GM12878 (cell line): ENCODE measurements around the gene SLC2A5. TPM values are rescaled to one million over a fixed set of nuclear protein-coding genes. Genes with fewer than 3 reads are reported as not detected.

Experiments used
- ATAC-seq: fragments of 200-7000 bp; cut with Tn5 transposase; 3 replicates; pipeline ENCODE4 v1.9.1; 2020; ENCODE audit warnings: mild to moderate bottlenecking, moderate library complexity
- BruUV-seq: library from RNA; stranded (reverse); fragments of 400-500 nt; replicated peaks from 2 replicates; lab custom pipeline; 2021; lab: Mats Ljungman, UMichigan
- CTCF ChIA-PET: fragments of 300-600 bp; sonication (Branson Sonifier 250); formaldehyde crosslinking; extraction: SDS; loops from one replicate; lab custom pipeline; 2021; ENCODE audit warnings: inconsistent platforms; lab: Yijun Ruan, JAX
- POLR2A ChIA-PET: fragments of 350-600 bp; formaldehyde crosslinking; extraction: SDS; loops from one replicate; lab custom pipeline; 2021; ENCODE audit warnings: inconsistent platforms; lab: Charles Lee
- RAD21 ChIA-PET: fragments of 300-600 bp; sonication (Branson Sonifier 250); formaldehyde crosslinking; loops from one replicate; lab custom pipeline; 2023; ENCODE audit warnings: antibody characterized with exemption; ENCODE audit not compliant: unreplicated experiment; lab: Charles Lee
- SMC1A ChIA-PET: fragments of 300-600 bp; sonication (Branson Sonifier 250); formaldehyde crosslinking; loops from one replicate; lab custom pipeline; 2023; ENCODE audit not compliant: unreplicated experiment, uncharacterized antibody; lab: Charles Lee
- DNase-seq: peaks from one replicate; pipeline ENCODE4 v3.0.0-alpha.2; 2011; ENCODE audit warnings: low read depth, low spot score
- FAIRE-seq: peaks from 3 replicates; lab custom pipeline; 2011; peaks lifted over from hg19 to GRCh38; lab: Jason Lieb, UNC
- H2AFZ ChIP-seq: 2 replicates; pipeline ENCODE4 v1.6.0; 2011; ENCODE audit warnings: low read depth, low read length, control low read depth; ENCODE audit not compliant: control insufficient read depth
- H3K27ac ChIP-seq: 2 replicates; pipeline ENCODE4 v1.5.1; 2011; ENCODE audit warnings: control low read depth; ENCODE audit not compliant: control insufficient read depth, insufficient read depth
- H3K27me3 ChIP-seq, 2 experiments: replicated peaks in 1 of 2; 2 replicates each; pipeline versions ENCODE4 v1.6.0 to v1.6.1; 2011; ENCODE audit warnings: low read length in 1 of 2; ENCODE audit not compliant: control insufficient read depth in 2 of 2, insufficient read depth in 2 of 2
- H3K36me3 ChIP-seq, 2 experiments: 2 replicates each; pipeline ENCODE4 v1.5.1; 2011; ENCODE audit warnings: low read length in 1 of 2; ENCODE audit not compliant: control insufficient read depth in 2 of 2, insufficient read depth in 2 of 2
- H3K4me1 ChIP-seq: 2 replicates; pipeline ENCODE4 v1.6.1; 2011; ENCODE audit warnings: mild to moderate bottlenecking, low read length, moderate library complexity, mixed read lengths; ENCODE audit not compliant: control insufficient read depth, insufficient read depth
- H3K4me2 ChIP-seq: 2 replicates; pipeline ENCODE4 v1.6.0; 2011; ENCODE audit warnings: control low read depth; ENCODE audit not compliant: control insufficient read depth, insufficient read depth
- H3K4me3 ChIP-seq: fragments of 200-600 bp; sonication (generic); 2 replicates; pipeline ENCODE4 v1.5.1; 2016
- H3K79me2 ChIP-seq: 2 replicates; pipeline ENCODE4 v1.6.0; 2011; ENCODE audit warnings: low read length; ENCODE audit not compliant: control insufficient read depth, insufficient read depth
- H3K9ac ChIP-seq: 2 replicates; pipeline ENCODE4 v1.8.0; 2011; ENCODE audit warnings: low read length, control low read depth, mixed read lengths; ENCODE audit not compliant: control insufficient read depth, insufficient read depth
- H3K9me3 ChIP-seq: replicated peaks from 3 replicates; pipeline ENCODE4 v1.5.1; 2011; ENCODE audit warnings: mild to moderate bottlenecking, low read length; ENCODE audit not compliant: control insufficient read depth, insufficient read depth
- H4K20me1 ChIP-seq: 2 replicates; pipeline ENCODE4 v1.6.0; 2011; ENCODE audit not compliant: control insufficient read depth, insufficient read depth
- POLR2AphosphoS5 ChIP-seq: IDR thresholded peaks from 2 replicates; pipeline ENCODE4 v1.6.1; 2011; ENCODE audit warnings: mild to moderate bottlenecking, low read length, inconsistent platforms
- RB1 ChIP-seq: fragments of 450-650 bp; formaldehyde crosslinking; IDR thresholded peaks from 2 replicates; pipeline ENCODE4 v1.6.1; 2017; ENCODE audit warnings: mild to moderate bottlenecking, borderline replicate concordance
- SRF ChIP-seq, 2 experiments: IDR thresholded peaks; 2 replicates each; pipeline ENCODE4 v1.6.1; 2011; ENCODE audit warnings: low read depth in 2 of 2, low read length in 2 of 2, mild to moderate bottlenecking in 1 of 2, moderate library complexity in 1 of 2
- WGBS: methylation state at CpG from one replicate; pipeline ENCODE4 v1.1.6; 2016; ENCODE audit warnings: low lambda C conversion rate; ENCODE audit not compliant: insufficient replicate concordance, insufficient coverage; ENCODE audit errors: missing lambda C conversion rate; 5-methylcytosine and 5-hydroxymethylcytosine counted together
- in situ Hi-C: fragments of 300-500 bp; cut with MboI; formaldehyde crosslinking; loops from 9 replicates; pipeline ENCODE4 v1.14.3; 2018; ENCODE audit warnings: mixed read lengths
- intact Hi-C: fragments of 100-400 bp; cut with micrococcal nuclease; formaldehyde crosslinking; loops from one replicate; pipeline ENCODE4 v1.14.2; 2022; ENCODE audit not compliant: unreplicated experiment
- polyA plus RNA-seq, 11 experiments: library from polyadenylated mRNA; depleted of rRNA in 4 of 11; unstranded in 6 of 11; stranded (reverse) in 5 of 11; fragments of >200 nt; fragmentation: Nextera tagmentation in 4 of 11; fragmentation: Illumina TruSeq in 1 of 11; extraction: Ambion mirVana in 4 of 11; extraction: Trizol in 1 of 11; gene quantifications; 1 replicate in 1 of 11; 2 replicates in 10 of 11; pipeline versions ENCODE4 v1.2.1 to v1.2.3, GENCODE V29; 2011 to 2016; ENCODE audit warnings: inconsistent platforms in 2 of 11, missing spikeins in 2 of 11, low read depth in 1 of 11
- total RNA-seq, 4 experiments: library from RNA; depleted of rRNA in 3 of 4; stranded (reverse); fragments of >200 nt in 3 of 4; fragmentation: Illumina TruSeq in 1 of 4; extraction: Trizol in 1 of 4; gene quantifications; 2 replicates each; pipeline versions ENCODE4 v1.2.1 to v1.2.3, GENCODE V29; 2013 to 2021
- TF ChIP-seq, protein P1 (sequence below): fragments of 450-650 bp; IDR thresholded peaks from 2 replicates; pipeline ENCODE4 v1.6.1; 2017; ENCODE audit warnings: mild to moderate bottlenecking, moderate library complexity

SLC2A5 gene
- total and polyA plus RNA-seq, 10 of the 15 experiments (the other 5 are each of a cell fraction or from before 2014, with no cell fraction given) = 4.5 to 76.6 (median 23.9) TPM

DNA sequence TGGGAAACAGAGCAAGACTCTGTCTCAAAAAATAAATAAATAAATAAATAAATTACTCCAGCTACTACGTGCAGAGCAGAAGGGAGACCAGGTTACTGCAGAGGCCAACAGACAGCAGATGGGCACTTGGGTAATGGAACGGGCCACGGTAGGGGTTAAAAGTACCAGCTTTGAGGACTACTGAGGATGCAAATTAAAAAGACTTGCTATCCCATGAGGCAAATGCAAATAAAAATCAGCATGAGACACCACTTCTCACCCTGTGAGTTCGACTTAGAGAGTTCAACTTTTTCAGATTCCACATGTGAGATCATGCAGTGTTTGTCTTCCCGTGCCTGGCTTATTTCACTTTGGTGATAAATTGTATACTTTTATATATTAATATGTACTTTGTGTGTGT lies 6.6 kb downstream of the SLC2A5 start:
- H3K4me1 ChIP-seq = peaks cover 36% of the 10 kb centered on the region
- H3K9ac ChIP-seq = peak overlapping the region; percentile 7; the same call in 1 of the 2 replicates
- CTCF ChIA-PET = interaction anchor here (0.6 to 3.4 kb wide), 9 partner anchors 13 to 145 kb away, joined by 3 to 18 read pairs (median 9); no protein-coding TSS in a partner anchor
- no peak overlapping the region for H3K27ac ChIP-seq
- H3K4me2 ChIP-seq = peak overlapping the region; percentile 57
- peaks cover 60% of the 10 kb centered on the region for H3K79me2 ChIP-seq
- RAD21 ChIA-PET = interaction anchor here (1.1 to 3.5 kb wide), 7 partner anchors 11 to 501 kb away, joined by 3 to 15 read pairs (median 4); no protein-coding TSS in a partner anchor
- in situ Hi-C loops (no loop called here), intact Hi-C loops (no loop called here)
- no peaks in the 10 kb centered on the region for H3K27me3 ChIP-seq
- no peak for TF ChIP-seq SRF (IDR thresholded peaks at IDR 0.05; ENCODE audit: low read depth in 2 of 2, low read length in 2 of 2)
- peak; percentile 51; the same call in 1 of the 2 replicates for TF ChIP-seq POLR2AphosphoS5
- TF ChIP-seq, protein P1, sequence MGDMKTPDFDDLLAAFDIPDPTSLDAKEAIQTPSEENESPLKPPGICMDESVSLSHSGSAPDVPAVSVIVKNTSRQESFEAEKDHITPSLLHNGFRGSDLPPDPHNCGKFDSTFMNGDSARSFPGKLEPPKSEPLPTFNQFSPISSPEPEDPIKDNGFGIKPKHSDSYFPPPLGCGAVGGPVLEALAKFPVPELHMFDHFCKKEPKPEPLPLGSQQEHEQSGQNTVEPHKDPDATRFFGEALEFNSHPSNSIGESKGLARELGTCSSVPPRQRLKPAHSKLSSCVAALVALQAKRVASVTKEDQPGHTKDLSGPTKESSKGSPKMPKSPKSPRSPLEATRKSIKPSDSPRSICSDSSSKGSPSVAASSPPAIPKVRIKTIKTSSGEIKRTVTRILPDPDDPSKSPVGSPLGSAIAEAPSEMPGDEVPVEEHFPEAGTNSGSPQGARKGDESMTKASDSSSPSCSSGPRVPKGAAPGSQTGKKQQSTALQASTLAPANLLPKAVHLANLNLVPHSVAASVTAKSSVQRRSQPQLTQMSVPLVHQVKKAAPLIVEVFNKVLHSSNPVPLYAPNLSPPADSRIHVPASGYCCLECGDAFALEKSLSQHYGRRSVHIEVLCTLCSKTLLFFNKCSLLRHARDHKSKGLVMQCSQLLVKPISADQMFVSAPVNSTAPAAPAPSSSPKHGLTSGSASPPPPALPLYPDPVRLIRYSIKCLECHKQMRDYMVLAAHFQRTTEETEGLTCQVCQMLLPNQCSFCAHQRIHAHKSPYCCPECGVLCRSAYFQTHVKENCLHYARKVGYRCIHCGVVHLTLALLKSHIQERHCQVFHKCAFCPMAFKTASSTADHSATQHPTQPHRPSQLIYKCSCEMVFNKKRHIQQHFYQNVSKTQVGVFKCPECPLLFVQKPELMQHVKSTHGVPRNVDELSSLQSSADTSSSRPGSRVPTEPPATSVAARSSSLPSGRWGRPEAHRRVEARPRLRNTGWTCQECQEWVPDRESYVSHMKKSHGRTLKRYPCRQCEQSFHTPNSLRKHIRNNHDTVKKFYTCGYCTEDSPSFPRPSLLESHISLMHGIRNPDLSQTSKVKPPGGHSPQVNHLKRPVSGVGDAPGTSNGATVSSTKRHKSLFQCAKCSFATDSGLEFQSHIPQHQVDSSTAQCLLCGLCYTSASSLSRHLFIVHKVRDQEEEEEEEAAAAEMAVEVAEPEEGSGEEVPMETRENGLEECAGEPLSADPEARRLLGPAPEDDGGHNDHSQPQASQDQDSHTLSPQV = no peak
- no peak for TF ChIP-seq RB1
- DNase-seq (no peak), FAIRE-seq (no peak), ATAC-seq (peak; percentile 5)
- H3K4me3 ChIP-seq = no peak overlapping the region
- peaks cover 3 to 5% of the 10 kb centered on the region in 2 experiments; a peak in 3 of 4 replicates for H3K36me3 ChIP-seq
- no peaks in the 10 kb centered on the region for H3K9me3 ChIP-seq
- no peaks in the 10 kb centered on the region; the same call in 1 of the 2 replicates for H4K20me1 ChIP-seq
- H2AFZ ChIP-seq = peak overlapping the region; percentile 3; the same call in 1 of the 2 replicates
- POLR2A ChIA-PET = interaction anchor here (0.6 to 7.1 kb wide), 5 partner anchors 12 to 102 kb away, joined by 3 to 45 read pairs (median 4); no protein-coding TSS in a partner anchor
- 55% methylated on average over 5 of the region's 5 CpGs for WGBS
- SMC1A ChIA-PET = interaction anchor here (1.1 to 5.2 kb wide), 8 partner anchors 12 to 59 kb away, joined by 3 to 59 read pairs (median 6); no protein-coding TSS in a partner anchor
- no TSS peak for BruUV-seq
